T-helper 1 cell treated with Interleukin-12 subunit alpha and Interleukin-12 subunit beta and Interleukin-4 antibody, amounts not matched to agents 30 μg/mL and 1 μg/mL, for 36 hours (primary cell): ENCODE measurements around the gene SLC25A26.
A peak's percentile ranks its signal among the peaks of the same experiment; 100 is the strongest.
"Not testable (repeated sequence)": the region's sequence is repeated elsewhere in the genome, so short reads cannot be mapped to it uniquely, and the experiment has no call there.

ENCODE experiments used
- H3K27ac Mint-ChIP-seq: one replicate; pipeline ENCODE4 v1.8.0; 2021; ENCODE audit warnings: mild to moderate bottlenecking, mixed read lengths
- H3K27me3 Mint-ChIP-seq: one replicate; pipeline ENCODE4 v1.8.0; 2021; ENCODE audit warnings: low read depth, mixed read lengths
- H3K36me3 Mint-ChIP-seq: one replicate; pipeline ENCODE4 v1.8.0; 2021; ENCODE audit warnings: low read depth, mixed read lengths
- H3K4me1 Mint-ChIP-seq: one replicate; pipeline ENCODE4 v1.8.0; 2021; ENCODE audit warnings: low read depth, mixed read lengths
- H3K4me3 Mint-ChIP-seq: one replicate; pipeline ENCODE4 v1.8.0; 2021; ENCODE audit warnings: mild to moderate bottlenecking, moderate library complexity, mixed read lengths
- H3K9me3 Mint-ChIP-seq: one replicate; pipeline ENCODE4 v1.8.0; 2021; ENCODE audit warnings: mixed read lengths

Gene SLC25A26

GRCh38 chr3:66268864-66269263 is 48.1 kb downstream of the SLC25A26 start:
- Mint-ChIP-seq H3K4me3 (no peak overlapping the region), H3K27me3 (no peaks in the 10 kb centered on the region), H3K36me3 (no peaks in the 10 kb centered on the region), H3K27ac (no peak overlapping the region), H3K4me1 (no peaks in the 10 kb centered on the region), H3K9me3 (no peaks in the 10 kb centered on the region)

- H3K4me1 Mint-ChIP-seq: no peaks in the 10 kb centered on the region
- no peak overlapping the region for H3K4me3 Mint-ChIP-seq
- H3K9me3 Mint-ChIP-seq: no peaks in the 10 kb centered on the region
- no peaks in the 10 kb centered on the region for H3K36me3 Mint-ChIP-seq
- H3K27me3 Mint-ChIP-seq: no peaks in the 10 kb centered on the region
- H3K27ac Mint-ChIP-seq: no peak overlapping the region
These were observed 48.6 kb downstream of the SLC25A26 start for GRCh38 chr3:66269411-66269810.

DNA sequence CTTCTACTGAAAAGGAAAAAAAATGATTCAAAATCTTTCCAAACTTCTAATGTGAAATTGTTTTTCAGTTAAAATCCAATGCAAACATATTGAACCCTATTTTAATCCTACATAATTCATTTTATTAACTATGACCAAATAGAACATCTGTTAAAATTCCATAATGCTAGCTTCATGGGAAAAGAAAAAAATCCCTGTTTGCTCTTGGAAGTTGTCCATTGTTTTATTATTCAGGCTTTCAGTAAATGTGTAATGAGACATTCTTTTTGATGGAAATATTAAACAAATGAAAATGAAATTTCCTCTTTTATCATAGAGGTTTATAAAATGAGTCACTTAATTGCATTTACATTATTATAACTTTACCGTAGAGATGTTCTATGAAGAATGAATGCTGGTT is 49.5 kb downstream of the SLC25A26 start:
- H3K27me3 Mint-ChIP-seq: no peaks in the 10 kb centered on the region
- H3K36me3 Mint-ChIP-seq: no peaks in the 10 kb centered on the region
- no peak overlapping the region for H3K4me3 Mint-ChIP-seq
- H3K9me3 Mint-ChIP-seq: no peaks in the 10 kb centered on the region
- no peaks in the 10 kb centered on the region for H3K4me1 Mint-ChIP-seq
- H3K27ac Mint-ChIP-seq: no peak overlapping the region

- Mint-ChIP-seq H3K4me3 (no peak overlapping the region), H3K36me3 (no peaks in the 10 kb centered on the region), H3K4me1 (no peaks in the 10 kb centered on the region), H3K9me3 (no peaks in the 10 kb centered on the region), H3K27ac (no peak overlapping the region), H3K27me3 (no peaks in the 10 kb centered on the region)
These were observed 49.9 kb downstream of the SLC25A26 start for GRCh38 chr3:66270701-66271100.

DNA sequence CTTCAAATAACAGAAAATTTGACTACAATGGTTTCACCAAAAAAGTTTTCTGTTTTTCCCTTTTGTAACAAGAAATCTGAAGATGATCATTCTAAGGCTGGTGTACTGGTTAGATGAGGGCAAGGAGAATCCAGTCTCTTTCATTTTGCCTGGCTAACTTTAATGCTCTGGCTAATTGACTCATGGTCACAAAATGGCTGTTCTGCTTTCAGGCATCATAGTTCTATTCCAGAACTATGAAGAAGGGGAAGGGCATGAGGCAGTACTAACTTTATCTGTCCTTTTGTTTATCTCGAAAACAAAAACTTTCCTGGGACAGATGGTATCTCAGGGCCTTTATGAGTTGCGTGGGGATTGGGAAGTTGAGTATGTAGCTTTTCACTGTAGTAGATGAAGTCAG is 50.4 kb downstream of the SLC25A26 start:
- H3K36me3 Mint-ChIP-seq: no peaks in the 10 kb centered on the region
- H3K9me3 Mint-ChIP-seq: no peaks in the 10 kb centered on the region
- no peaks in the 10 kb centered on the region for H3K4me1 Mint-ChIP-seq
- no peaks in the 10 kb centered on the region for H3K27me3 Mint-ChIP-seq
- H3K4me3 Mint-ChIP-seq: no peak overlapping the region
- H3K27ac Mint-ChIP-seq: no peak overlapping the region

DNA sequence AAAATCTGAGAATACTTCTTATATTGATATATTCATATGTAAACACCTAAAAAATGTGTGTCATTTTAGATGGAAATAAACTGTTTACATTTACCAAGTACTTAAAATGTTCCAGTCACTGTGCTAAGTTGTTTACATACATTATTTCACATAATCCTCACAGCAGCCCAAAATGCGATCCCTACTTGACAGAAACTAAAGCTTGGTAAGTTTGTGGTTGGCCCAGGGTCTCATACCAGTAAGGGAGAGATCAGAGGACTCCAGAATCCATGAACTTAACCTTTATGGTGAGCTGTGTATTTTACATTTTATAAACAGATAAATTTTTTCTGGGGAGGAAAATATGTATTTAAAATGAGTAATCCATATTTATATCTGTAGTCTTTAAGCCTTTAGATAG is 51.2 kb downstream of the SLC25A26 start:
- Mint-ChIP-seq H3K9me3 (no peaks in the 10 kb centered on the region), H3K4me1 (peaks cover 2% of the 10 kb centered on the region), H3K36me3 (no peaks in the 10 kb centered on the region), H3K27ac (no peak overlapping the region), H3K4me3 (no peak overlapping the region), H3K27me3 (no peaks in the 10 kb centered on the region)

DNA sequence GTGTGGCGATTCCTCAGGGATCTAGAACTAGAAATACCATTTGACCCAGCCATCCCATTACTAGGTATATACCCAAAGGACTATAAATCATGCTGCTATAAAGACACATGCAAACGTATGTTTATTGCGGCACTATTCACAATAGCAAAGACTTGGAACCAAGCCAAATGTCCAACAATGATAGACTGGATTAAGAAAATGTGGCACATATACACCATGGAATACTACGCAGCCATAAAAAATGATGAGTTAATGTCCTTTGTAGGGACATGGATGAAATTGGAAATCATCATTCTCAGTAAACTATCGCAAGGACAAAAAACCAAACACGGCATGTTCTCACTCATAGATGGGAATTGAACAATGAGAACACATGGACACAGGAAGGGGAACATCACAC is 54.0 kb downstream of the SLC25A26 start:
- not testable (repeated sequence) for H3K36me3 Mint-ChIP-seq, H3K4me3 Mint-ChIP-seq, H3K4me1 Mint-ChIP-seq, H3K9me3 Mint-ChIP-seq, H3K27me3 Mint-ChIP-seq, H3K27ac Mint-ChIP-seq

DNA sequence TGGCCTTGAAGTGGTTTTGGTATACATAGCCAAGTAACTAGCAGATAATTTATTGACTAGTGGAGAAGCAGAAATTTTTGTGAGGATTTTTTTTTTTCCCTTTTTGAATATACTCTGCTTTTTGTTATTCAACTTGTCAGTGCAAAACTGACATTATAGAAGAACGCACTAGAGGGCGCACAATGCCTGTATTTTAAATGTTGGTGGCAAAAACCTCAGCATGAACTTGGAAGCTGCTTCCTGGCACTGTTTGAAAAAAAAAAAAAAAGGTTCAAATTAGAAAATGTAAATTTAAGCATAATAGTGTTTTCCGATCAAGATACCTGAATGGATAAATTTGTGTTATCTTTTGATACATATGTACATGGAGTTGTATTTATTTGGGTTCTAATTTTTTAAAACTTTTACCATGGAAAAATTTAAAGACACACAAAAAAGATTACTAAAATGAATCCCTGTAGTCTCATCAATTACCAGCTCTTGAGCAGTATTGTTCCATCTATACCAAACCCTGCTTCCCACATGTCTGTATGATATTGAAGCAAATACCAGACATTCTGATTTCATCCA is 56.0 kb downstream of the SLC25A26 start:
- no peaks in the 10 kb centered on the region for H3K9me3 Mint-ChIP-seq
- no peaks in the 10 kb centered on the region for H3K27me3 Mint-ChIP-seq
- no peak overlapping the region for H3K27ac Mint-ChIP-seq
- no peaks in the 10 kb centered on the region for H3K36me3 Mint-ChIP-seq
- peaks cover 12% of the 10 kb centered on the region for H3K4me1 Mint-ChIP-seq
- no peak overlapping the region for H3K4me3 Mint-ChIP-seq

DNA sequence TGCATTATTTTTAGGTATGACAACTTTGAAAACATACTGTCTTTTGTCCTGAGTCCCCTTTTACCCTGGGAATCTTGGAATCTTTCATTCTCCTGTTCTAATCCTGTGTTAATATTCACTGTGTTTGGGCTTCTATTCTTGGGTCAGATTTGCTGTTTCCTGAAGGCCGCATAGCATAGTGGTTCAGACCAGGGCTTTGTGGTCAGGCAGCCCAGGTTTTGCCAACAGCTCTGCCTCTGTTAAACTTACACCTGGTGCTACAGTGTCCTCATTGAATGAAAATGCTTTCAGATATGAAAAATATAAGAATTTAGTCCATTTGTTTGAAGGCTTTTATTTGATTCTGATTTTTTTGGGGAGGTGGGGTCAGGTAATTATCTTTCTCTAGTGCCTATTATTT is 58.4 kb downstream of the SLC25A26 start:
- Mint-ChIP-seq H3K9me3 (no peaks in the 10 kb centered on the region), H3K4me3 (no peak overlapping the region), H3K27ac (no peak overlapping the region), H3K36me3 (no peaks in the 10 kb centered on the region), H3K4me1 (peaks cover 12% of the 10 kb centered on the region), H3K27me3 (no peaks in the 10 kb centered on the region)

DNA sequence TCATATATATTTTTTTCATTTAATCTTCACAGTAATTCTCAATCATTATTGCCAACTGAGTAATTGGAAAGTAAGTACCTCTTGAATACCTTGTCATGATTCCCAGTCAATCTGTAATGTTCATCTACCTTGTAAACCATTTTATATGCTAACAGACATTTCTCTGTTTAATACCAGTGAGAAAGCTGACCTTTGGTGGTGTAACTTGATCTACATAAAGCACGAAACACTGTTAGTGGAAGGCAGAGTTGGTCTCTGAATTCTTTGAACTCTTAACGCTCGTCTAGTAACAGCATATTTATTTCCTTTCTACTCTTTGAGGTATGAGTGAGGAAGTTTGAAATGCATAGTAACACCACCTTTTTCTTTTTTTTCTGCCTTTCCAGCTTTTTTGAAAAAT is 59.5 kb downstream of the SLC25A26 start:
- Mint-ChIP-seq H3K9me3 (no peaks in the 10 kb centered on the region), H3K4me3 (no peak overlapping the region), H3K4me1 (peaks cover 12% of the 10 kb centered on the region), H3K27ac (no peak overlapping the region), H3K36me3 (no peaks in the 10 kb centered on the region), H3K27me3 (no peaks in the 10 kb centered on the region)

GRCh38 chr3:66291922-66292321 is 71.1 kb downstream of the SLC25A26 start:
- not testable (repeated sequence) for H3K27me3 Mint-ChIP-seq
- peaks cover 15% of the 10 kb centered on the region for H3K36me3 Mint-ChIP-seq

DNA sequence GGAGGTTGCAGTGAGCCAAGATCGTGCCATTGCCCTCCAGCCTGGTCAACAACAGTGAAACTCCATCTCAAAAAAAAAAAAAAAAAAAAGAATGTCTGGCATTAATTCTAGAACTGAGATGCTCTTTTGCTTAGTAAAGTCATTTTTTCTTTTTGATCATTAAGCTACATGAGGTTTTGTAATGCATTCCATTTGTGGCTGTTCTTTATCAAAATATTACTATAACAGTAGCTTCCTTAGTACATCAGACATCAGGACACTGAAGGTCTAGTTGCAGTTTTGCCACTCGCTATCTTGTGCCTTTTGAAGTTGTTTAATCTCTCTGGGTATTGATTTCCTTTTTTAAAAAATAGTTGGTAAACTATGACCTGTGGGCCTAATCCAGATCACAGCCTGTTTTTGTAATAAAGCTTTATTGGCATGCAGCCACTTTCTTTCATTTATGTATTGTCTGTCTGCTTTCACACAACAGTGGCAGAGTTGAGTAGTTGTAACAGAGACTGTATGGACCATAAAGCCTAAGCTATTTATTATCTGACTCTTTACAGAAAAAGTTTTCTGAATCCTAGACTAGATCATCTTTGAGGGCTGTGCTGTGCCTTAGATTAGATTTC is 76.6 kb downstream of the SLC25A26 start:
- H3K9me3 Mint-ChIP-seq: peaks cover 4% of the 10 kb centered on the region
- peaks cover 30% of the 10 kb centered on the region for H3K4me1 Mint-ChIP-seq
- no peaks in the 10 kb centered on the region for H3K27me3 Mint-ChIP-seq
- H3K36me3 Mint-ChIP-seq: peaks cover 14% of the 10 kb centered on the region
- H3K27ac Mint-ChIP-seq: peak overlapping the region; percentile 14
- no peak overlapping the region for H3K4me3 Mint-ChIP-seq

More at GRCh38 chr3:66291922-66292321, 71.1 kb downstream of the SLC25A26 start:
- not testable (repeated sequence) for H3K4me1 Mint-ChIP-seq, H3K4me3 Mint-ChIP-seq, H3K27ac Mint-ChIP-seq, H3K9me3 Mint-ChIP-seq

- Mint-ChIP-seq H3K36me3 (peaks cover 12% of the 10 kb centered on the region), H3K4me3 (no peak overlapping the region), H3K4me1 (peaks cover 32% of the 10 kb centered on the region), H3K27ac (peak overlapping the region; percentile 14), H3K27me3 (no peaks in the 10 kb centered on the region), H3K9me3 (peaks cover 7% of the 10 kb centered on the region)
These were observed 77.1 kb downstream of the SLC25A26 start for GRCh38 chr3:66297900-66298299.

DNA sequence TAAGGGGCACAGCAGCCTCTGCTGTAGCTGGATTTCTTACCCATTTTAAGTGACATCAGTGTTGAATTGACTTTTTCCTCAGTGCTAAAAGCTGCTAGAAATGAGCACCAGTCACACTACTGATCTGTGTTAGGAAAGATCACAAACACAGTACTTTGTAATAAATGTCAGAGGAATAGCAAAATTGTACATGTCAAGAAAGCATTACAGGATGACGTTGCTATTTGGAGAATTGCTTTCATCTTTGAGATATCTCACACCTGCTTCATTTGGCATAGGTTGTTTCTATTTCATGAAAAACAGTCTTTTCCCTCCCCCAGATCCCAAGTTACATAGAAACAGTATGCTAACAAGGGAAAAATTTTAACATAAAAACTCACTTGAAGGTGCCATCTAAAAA is 77.8 kb downstream of the SLC25A26 start:
- H3K36me3 Mint-ChIP-seq: peaks cover 12% of the 10 kb centered on the region
- H3K4me1 Mint-ChIP-seq: peaks cover 39% of the 10 kb centered on the region
- peaks cover 7% of the 10 kb centered on the region for H3K9me3 Mint-ChIP-seq
- H3K27ac Mint-ChIP-seq: peak overlapping the region; percentile 47
- H3K27me3 Mint-ChIP-seq: no peaks in the 10 kb centered on the region
- no peak overlapping the region for H3K4me3 Mint-ChIP-seq

GRCh38 chr3:66299085-66299484 is 78.3 kb downstream of the SLC25A26 start:
- Mint-ChIP-seq H3K4me1 (peaks cover 44% of the 10 kb centered on the region), H3K27ac (peak overlapping the region; percentile 47), H3K36me3 (peaks cover 12% of the 10 kb centered on the region)
- not testable (repeated sequence) for H3K9me3 Mint-ChIP-seq, H3K27me3 Mint-ChIP-seq, H3K4me3 Mint-ChIP-seq

GRCh38 chr3:66299891-66300290 is 79.1 kb downstream of the SLC25A26 start:
- Mint-ChIP-seq H3K4me3 (no peak overlapping the region), H3K9me3 (peaks cover 7% of the 10 kb centered on the region), H3K4me1 (peaks cover 49% of the 10 kb centered on the region), H3K27me3 (no peaks in the 10 kb centered on the region), H3K27ac (no peak overlapping the region), H3K36me3 (peaks cover 14% of the 10 kb centered on the region)
